Gastrocnemius medialis (tissue), 4 donors: ENCODE results near the gene MCRIP2. TPM values are rescaled to one million over a fixed set of nuclear protein-coding genes. Genes with fewer than 3 reads are reported as not detected.

Source experiments
- ATAC-seq, 2 donors: fragments of 150-250 bp; one replicate each; pipeline ENCODE4 v1.9.1; 2016
- DNase-seq, 2 donors: peaks; one replicate each; pipeline ENCODE4 v3.0.0-alpha.2; 2019
- H3K27ac ChIP-seq, 4 donors: fragments of 200-600 bp; sonication (generic); 1 replicate in 1 of 4; 2 replicates in 3 of 4; pipeline ENCODE4 v1.5.1; 2016 to 2018; ENCODE audit warnings: mild to moderate bottlenecking in 2 of 4, moderate library complexity in 1 of 4
- H3K27me3 ChIP-seq, 3 donors: fragments of 200-600 bp; sonication (generic) in 2 of 3; 1 replicate in 1 of 3; 2 replicates in 2 of 3; pipeline versions ENCODE4 v1.5.1 to v1.6.0; 2016 to 2019; ENCODE audit warnings: mild to moderate bottlenecking in 1 of 3, moderate library complexity in 1 of 3
- H3K36me3 ChIP-seq, 2 donors: fragments of 200-600 bp; sonication (generic) in 1 of 2; one replicate each; pipeline ENCODE4 v1.5.1; 2017 to 2018
- H3K4me1 ChIP-seq, 2 donors: fragments of 200-600 bp; sonication (generic) in 1 of 2; one replicate each; pipeline ENCODE4 v1.5.1; 2016 to 2017; ENCODE audit warnings: mild to moderate bottlenecking in 2 of 2
- H3K4me3 ChIP-seq, 4 donors: fragments of 200-600 bp; sonication (generic) in 3 of 4; 1 replicate in 1 of 4; 2 replicates in 3 of 4; pipeline ENCODE4 v1.5.1; 2016 to 2019; ENCODE audit warnings: mild to moderate bottlenecking in 2 of 4
- H3K9me3 ChIP-seq, 3 donors: fragments of 200-600 bp; sonication (generic) in 2 of 3; 1 replicate in 1 of 3; 2 replicates in 2 of 3; pipeline ENCODE4 v1.5.1; 2016 to 2019
- CTCF ChIP-seq, 5 experiments: fragments of 450-650 bp in 3 of 5; fragments of 200-600 bp in 2 of 5; sonication (generic) in 2 of 5; IDR thresholded peaks in 4 of 5; conservative IDR thresholded peaks in 1 of 5; 1 replicate in 4 of 5; 2 replicates in 1 of 5; pipeline ENCODE4 v1.5.1; 2016 to 2019; ENCODE audit warnings: antibody characterized with exemption in 5 of 5, mild to moderate bottlenecking in 3 of 5, moderate library complexity in 3 of 5
- POLR2A ChIP-seq, 2 donors: fragments of 450-650 bp; IDR thresholded peaks; one replicate each; pipeline ENCODE4 v1.6.1; 2017; ENCODE audit warnings: antibody characterized with exemption in 2 of 2, mild to moderate bottlenecking in 2 of 2, moderate library complexity in 2 of 2
- in situ Hi-C, 4 donors: fragments of 200-750 bp; cut with MboI; loops; one replicate each; pipeline versions ENCODE4 v1.15.0 to v1.8.0; 2017; ENCODE audit warnings: low sequenced_read_pairs in 4 of 4
- intact Hi-C: fragments of 100-400 bp; cut with DNase I; formaldehyde crosslinking; loops from one replicate; pipeline ENCODE4 v1.15.1; 2023; ENCODE audit warnings: low total_unique reads
- total RNA-seq, 4 donors: library from RNA; depleted of rRNA; stranded (reverse); fragments of >200 nt; gene quantifications; one replicate each; pipeline versions ENCODE4 v1.1.0 to v1.2.3, GENCODE V29; 2016

MCRIP2 gene
- total RNA-seq, 4 donors from 2014 or later = 59.6 to 155 (median 114) TPM

GRCh38 chr16:608019-608418 lies 33.6 kb upstream of the MCRIP2 start:
- intact Hi-C loops = no loop called here
- DNase-seq (no peak), ATAC-seq (no peak)
- H3K9me3 ChIP-seq = no peaks in the 10 kb centered on the region
- no peaks in the 10 kb centered on the region for H3K27me3 ChIP-seq
- no peak overlapping the region for H3K4me3 ChIP-seq
- no peak overlapping the region for H3K27ac ChIP-seq
- H3K36me3 ChIP-seq = no peaks in the 10 kb centered on the region
- in situ Hi-C loops = no loop called here
- TF ChIP-seq POLR2A (IDR thresholded peaks at IDR 0.05) = no peak
- TF ChIP-seq CTCF (IDR thresholded peaks at IDR 0.05 in 4 of 5, conservative IDR thresholded peaks at IDR 0.05 in 1 of 5) = no peak
- peaks cover 11 to 23% of the 10 kb centered on the region in 2 donors for H3K4me1 ChIP-seq

GRCh38 chr16:609316-609715 lies 32.3 kb upstream of the MCRIP2 start:
- ATAC-seq = no peak
- intact Hi-C loops = no loop called here
- in situ Hi-C loops = no loop called here

GRCh38 chr16:609984-610383 lies 31.6 kb upstream of the MCRIP2 start:
- Histone ChIP-seq H3K27me3 (no peaks in the 10 kb centered on the region), H3K4me1 (peaks cover 11 to 17% of the 10 kb centered on the region in 2 donors), H3K4me3 (no peak overlapping the region), H3K9me3 (no peaks in the 10 kb centered on the region), H3K27ac (peak overlapping the region in 2 of 4 donors; percentile 10 to 41), H3K36me3 (no peaks in the 10 kb centered on the region)
- DNase-seq = no peak
- intact Hi-C loops = loop anchor here (2.0 kb wide), 1 partner anchor 31 kb away; no protein-coding TSS in a partner anchor
- in situ Hi-C loops = no loop called here
- no peak for TF ChIP-seq CTCF (IDR thresholded peaks at IDR 0.05 in 4 of 5, conservative IDR thresholded peaks at IDR 0.05 in 1 of 5)
- no peak for TF ChIP-seq POLR2A (IDR thresholded peaks at IDR 0.05)
- ATAC-seq = peak in 1 of 2 donors; percentile 31

More at GRCh38 chr16:609316-609715, 32.3 kb upstream of the MCRIP2 start:
- no peaks in the 10 kb centered on the region for H3K27me3 ChIP-seq
- H3K4me3 ChIP-seq = no peak overlapping the region
- no peaks in the 10 kb centered on the region for H3K36me3 ChIP-seq
- H3K4me1 ChIP-seq = peaks cover 11 to 21% of the 10 kb centered on the region in 2 donors
- TF ChIP-seq CTCF (IDR thresholded peaks at IDR 0.05 in 4 of 5, conservative IDR thresholded peaks at IDR 0.05 in 1 of 5) = no peak
- TF ChIP-seq POLR2A (IDR thresholded peaks at IDR 0.05) = no peak
- no peak for DNase-seq
- no peaks in the 10 kb centered on the region for H3K9me3 ChIP-seq
- peak overlapping the region in 1 of 4 donors; percentile 41 for H3K27ac ChIP-seq

- Histone ChIP-seq H3K9me3 (no peaks in the 10 kb centered on the region), H3K36me3 (no peaks in the 10 kb centered on the region), H3K4me3 (no peak overlapping the region), H3K27ac (peak overlapping the region in 2 of 4 donors; percentile 28 to 41), H3K27me3 (no peaks in the 10 kb centered on the region), H3K4me1 (peaks cover 11 to 13% of the 10 kb centered on the region in 2 donors)
- ATAC-seq (peak; percentile 73 to 94), DNase-seq (peak in 1 of 2 donors; percentile 65)
- in situ Hi-C loops = no loop called here
- TF ChIP-seq CTCF (IDR thresholded peaks at IDR 0.05 in 4 of 5, conservative IDR thresholded peaks at IDR 0.05 in 1 of 5) = peak; percentile 67 to 89 (median 80)
- no peak for TF ChIP-seq POLR2A (IDR thresholded peaks at IDR 0.05)
- intact Hi-C loops = loop anchor here (2.0 kb wide), 1 partner anchor 32 kb away; no protein-coding TSS in a partner anchor
These were observed 30.9 kb upstream of the MCRIP2 start for GRCh38 chr16:610513-611381.
